Neural progenitor cell (in vitro differentiated cells): ENCODE results near the gene ARFGAP3. TPM values are rescaled to one million over a fixed set of nuclear protein-coding genes. Genes with fewer than 3 reads are reported as not detected.

Experiments
- DNase-seq: peaks from one replicate; pipeline ENCODE4 v3.0.0-alpha.2; 2016; ENCODE audit warnings: low spot score
- H2AFZ ChIP-seq: fragments of 200-600 bp; sonication (generic); replicated peaks from 2 replicates; pipeline ENCODE4 v1.6.1; 2016; ENCODE audit warnings: antibody characterized with exemption
- H3F3A ChIP-seq: fragments of 200-600 bp; sonication (generic); 2 replicates; pipeline ENCODE4 v1.6.1; 2016; ENCODE audit warnings: antibody characterized with exemption, low read depth
- H3K27ac ChIP-seq: fragments of 200-600 bp; sonication (generic); 2 replicates; pipeline ENCODE4 v1.5.1; 2016; ENCODE audit warnings: mild to moderate bottlenecking
- H3K27me3 ChIP-seq: fragments of 200-600 bp; sonication (generic); 2 replicates; pipeline ENCODE4 v1.6.1; 2016; ENCODE audit warnings: mild to moderate bottlenecking, moderate library complexity
- H3K36me3 ChIP-seq: fragments of 200-600 bp; sonication (generic); 2 replicates; pipeline ENCODE4 v1.5.1; 2016
- H3K4me1 ChIP-seq: fragments of 200-600 bp; sonication (generic); 2 replicates; pipeline ENCODE4 v1.6.1; 2016; ENCODE audit warnings: mixed run types
- H3K4me2 ChIP-seq: fragments of 200-600 bp; sonication (generic); 2 replicates; pipeline ENCODE4 v1.6.1; 2016
- H3K4me3 ChIP-seq: fragments of 200-600 bp; sonication (generic); 2 replicates; pipeline ENCODE4 v1.5.1; 2016
- H3K79me2 ChIP-seq: fragments of 200-600 bp; sonication (generic); 2 replicates; pipeline ENCODE4 v1.6.1; 2016; ENCODE audit warnings: low read depth
- H3K9ac ChIP-seq: fragments of 200-600 bp; sonication (generic); 2 replicates; pipeline ENCODE4 v1.6.1; 2016
- H3K9me3 ChIP-seq: fragments of 200-600 bp; sonication (generic); 2 replicates; pipeline ENCODE4 v1.5.1; 2016; ENCODE audit warnings: low read depth
- H4K20me1 ChIP-seq: fragments of 200-600 bp; sonication (generic); 2 replicates; pipeline ENCODE4 v1.6.1; 2016; ENCODE audit warnings: low read depth
- H3K27ac Mint-ChIP-seq: 3 replicates; pipeline ENCODE4 v1.8.0; 2021; ENCODE audit warnings: mixed read lengths
- H3K27me3 Mint-ChIP-seq: 2 replicates; pipeline ENCODE4 v1.8.0; 2022; ENCODE audit warnings: low read depth, mild to moderate bottlenecking, inconsistent platforms, moderate library complexity, mixed read lengths; ENCODE audit not compliant: insufficient read depth
- H3K36me3 Mint-ChIP-seq: 3 replicates; pipeline ENCODE4 v1.8.0; 2021; ENCODE audit warnings: mixed read lengths
- H3K4me1 Mint-ChIP-seq: 3 replicates; pipeline ENCODE4 v1.8.0; 2021; ENCODE audit warnings: mixed read lengths
- H3K4me3 Mint-ChIP-seq: 3 replicates; pipeline ENCODE4 v1.8.0; 2021; ENCODE audit warnings: mild to moderate bottlenecking, moderate library complexity, mixed read lengths
- H3K9me3 Mint-ChIP-seq: 3 replicates; pipeline ENCODE4 v1.8.0; 2020; ENCODE audit warnings: mixed read lengths
- CTCF ChIP-seq: fragments of 200-600 bp; sonication (generic); IDR thresholded peaks from 2 replicates; pipeline ENCODE4 v1.5.1; 2017; ENCODE audit warnings: antibody characterized with exemption, mild to moderate bottlenecking
- EZH2 ChIP-seq: fragments of 200-600 bp; sonication (generic); IDR thresholded peaks from 2 replicates; pipeline ENCODE4 v1.6.1; 2017; ENCODE audit warnings: antibody characterized with exemption, mild to moderate bottlenecking, moderate library complexity
- EZH2phosphoT487 ChIP-seq: fragments of 200-600 bp; sonication (generic); IDR thresholded peaks from 2 replicates; pipeline ENCODE4 v1.6.1; 2017; ENCODE audit warnings: antibody characterized with exemption
- total RNA-seq: library from RNA; depleted of rRNA; stranded (reverse); fragments of >200 nt; gene quantifications from 2 replicates; pipeline ENCODE4 v1.2.3, GENCODE V29; 2015; ENCODE audit warnings: low replicate concordance

ARFGAP3 gene
- total RNA-seq, 1 donor from 2014 or later = 53.9 TPM

- Histone ChIP-seq H3K4me3 (no peak overlapping the region), H3K27me3 (no peaks in the 10 kb centered on the region), H3K9ac (no peak overlapping the region), H2AFZ (no peak overlapping the region), H4K20me1 (no peaks in the 10 kb centered on the region), H3K4me2 (no peak overlapping the region), H3K79me2 (no peaks in the 10 kb centered on the region), H3K9me3 (no peaks in the 10 kb centered on the region), H3K27ac (no peak overlapping the region), H3F3A (no peaks in the 10 kb centered on the region), H3K4me1 (no peaks in the 10 kb centered on the region), H3K36me3 (no peaks in the 10 kb centered on the region)
- peaks cover 3% of the 10 kb centered on the region for H3K4me1 Mint-ChIP-seq
- H3K27me3 Mint-ChIP-seq = peaks cover 6% of the 10 kb centered on the region
- H3K27ac Mint-ChIP-seq = peak overlapping the region; percentile 64
- H3K4me3 Mint-ChIP-seq = no peak overlapping the region
- no peak for TF ChIP-seq EZH2phosphoT487
- peak; percentile 45 for TF ChIP-seq CTCF
- no peak for TF ChIP-seq EZH2
- no peaks in the 10 kb centered on the region for H3K9me3 Mint-ChIP-seq
- DNase-seq = peak; percentile 45
- H3K36me3 Mint-ChIP-seq = peaks cover 13% of the 10 kb centered on the region
Measured at GRCh38 chr22:42794551-42795510, 62.2 kb downstream of the ARFGAP3 start.

GRCh38 chr22:42793848-42794405 is 63.1 kb downstream of the ARFGAP3 start:
- no peaks in the 10 kb centered on the region for H3K9me3 Mint-ChIP-seq
- peaks cover 6% of the 10 kb centered on the region for H3K27me3 Mint-ChIP-seq

More at GRCh38 chr22:42793848-42794405, 63.1 kb downstream of the ARFGAP3 start:
- H3F3A ChIP-seq = no peaks in the 10 kb centered on the region
- no peak overlapping the region for H3K4me3 ChIP-seq
- H3K4me3 Mint-ChIP-seq = no peak overlapping the region
- no peaks in the 10 kb centered on the region for H3K4me1 ChIP-seq
- H3K36me3 Mint-ChIP-seq = peaks cover 9% of the 10 kb centered on the region
- no peaks in the 10 kb centered on the region for H4K20me1 ChIP-seq
- no peak overlapping the region for H3K27ac ChIP-seq
- no peaks in the 10 kb centered on the region for H3K27me3 ChIP-seq
- no peak overlapping the region for H2AFZ ChIP-seq
- no peak overlapping the region for H3K9ac ChIP-seq
- TF ChIP-seq EZH2 (no peak), CTCF (no peak), EZH2phosphoT487 (no peak)
- H3K9me3 ChIP-seq = no peaks in the 10 kb centered on the region
- DNase-seq = no peak
- H3K4me1 Mint-ChIP-seq = peaks cover 3% of the 10 kb centered on the region
- no peaks in the 10 kb centered on the region for H3K79me2 ChIP-seq
- H3K36me3 ChIP-seq = no peaks in the 10 kb centered on the region
- H3K27ac Mint-ChIP-seq = no peak overlapping the region
- no peak overlapping the region for H3K4me2 ChIP-seq
